Suprapubic skin (tissue), 4 donors: ENCODE data around the gene LAMTOR2. TPM values are rescaled to one million over a fixed set of nuclear protein-coding genes. Genes with fewer than 3 reads are reported as not detected.

ENCODE experiments used
- DNase-seq, 2 donors: peaks; one replicate each; pipeline ENCODE4 v3.0.0-alpha.2; 2019; ENCODE audit warnings: low spot score in 2 of 2
- H3K27ac ChIP-seq: fragments of 200-600 bp; sonication (generic); one replicate; pipeline ENCODE4 v1.5.1; 2019
- H3K27me3 ChIP-seq: fragments of 200-600 bp; sonication (generic); one replicate; pipeline ENCODE4 v1.5.1; 2019
- H3K36me3 ChIP-seq: fragments of 200-600 bp; sonication (generic); one replicate; pipeline ENCODE4 v1.5.1; 2019
- H3K4me1 ChIP-seq: fragments of 200-600 bp; sonication (generic); one replicate; pipeline ENCODE4 v1.5.1; 2019
- H3K4me3 ChIP-seq: fragments of 200-600 bp; sonication (generic); one replicate; pipeline ENCODE4 v1.5.1; 2019; ENCODE audit warnings: mild to moderate bottlenecking
- H3K9me3 ChIP-seq: fragments of 200-600 bp; sonication (generic); one replicate; pipeline ENCODE4 v1.5.1; 2019
- CTCF ChIP-seq, 2 donors: fragments of 200-600 bp in 1 of 2; fragments of 450-650 bp in 1 of 2; sonication (generic) in 1 of 2; IDR thresholded peaks; one replicate each; pipeline ENCODE4 v1.5.1; 2016 to 2019; ENCODE audit warnings: antibody characterized with exemption in 2 of 2, mild to moderate bottlenecking in 1 of 2, moderate library complexity in 1 of 2
- EP300 ChIP-seq: sonication (generic); formaldehyde crosslinking; IDR thresholded peaks from one replicate; pipeline ENCODE4 v1.6.1; 2017; ENCODE audit warnings: antibody characterized with exemption
- POLR2A ChIP-seq, 2 donors: fragments of 450-650 bp; IDR thresholded peaks; one replicate each; pipeline ENCODE4 v1.6.1; 2017; ENCODE audit warnings: antibody characterized with exemption in 2 of 2, mild to moderate bottlenecking in 2 of 2, moderate library complexity in 2 of 2
- POLR2AphosphoS5 ChIP-seq, 3 donors: sonication (generic); formaldehyde crosslinking; IDR thresholded peaks; one replicate each; pipeline ENCODE4 v1.6.1; 2017; ENCODE audit warnings: antibody characterized with exemption in 3 of 3
- WGBS: methylation state at CpG from one replicate; pipeline ENCODE4 v1.1.5; 2018; 5-methylcytosine and 5-hydroxymethylcytosine counted together
- total RNA-seq, 4 donors: library from RNA; depleted of rRNA; stranded (reverse); fragments of >200 nt; gene quantifications; one replicate each; pipeline ENCODE4 v1.1.0, GENCODE V29; 2016

LAMTOR2 gene
- total RNA-seq, 4 donors from 2014 or later, result 27.3 to 66.6 (median 57.7) TPM

DNA sequence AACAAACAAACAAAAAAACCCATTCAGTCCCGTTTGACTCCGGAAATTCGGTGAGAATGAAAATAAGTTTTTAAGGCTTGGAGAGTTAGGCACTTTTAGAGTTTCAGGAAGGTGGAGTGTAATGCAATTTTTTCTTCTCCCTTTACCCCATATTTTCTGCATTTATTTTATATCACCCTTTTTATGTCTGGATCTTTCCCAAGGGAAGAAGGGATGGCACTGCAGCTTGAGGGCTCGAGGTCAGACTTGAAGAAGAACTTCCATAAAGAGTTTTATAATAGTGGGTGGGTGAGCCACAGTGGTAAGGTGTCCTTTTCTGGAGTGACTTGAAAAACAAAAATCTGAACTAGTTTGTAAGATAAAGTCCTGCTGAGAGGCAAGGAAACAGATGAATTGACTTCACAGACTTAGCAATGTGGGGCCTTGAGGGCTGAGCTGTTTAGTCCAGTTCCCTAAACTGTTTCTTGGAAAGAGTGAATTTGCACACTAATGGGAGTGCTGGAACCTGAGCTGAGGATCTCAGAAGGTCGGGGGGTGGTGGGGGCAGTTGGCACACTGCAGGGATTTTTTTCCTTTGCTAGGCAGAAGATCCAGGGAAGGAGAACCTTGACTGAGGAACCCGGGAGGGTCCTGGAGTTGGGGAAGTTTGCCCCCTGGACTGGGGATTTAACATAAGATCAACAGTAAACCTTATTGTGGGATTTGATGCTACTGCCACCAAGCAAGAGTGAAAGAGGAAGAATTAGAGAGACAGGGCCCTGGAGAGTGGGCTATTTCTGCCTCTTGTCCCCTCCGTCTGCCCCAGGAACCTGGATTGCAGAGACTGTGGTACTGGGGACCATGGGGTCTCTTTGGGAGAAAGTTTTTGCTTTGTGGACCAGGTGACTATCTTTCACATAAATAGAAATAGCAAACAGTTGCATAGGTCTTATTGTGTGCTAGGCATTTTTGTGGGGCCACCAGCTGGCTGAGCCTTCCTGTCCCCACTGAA, 29.5 kb downstream of the LAMTOR2 start:
- no peak overlapping the region for H3K27ac ChIP-seq
- no peaks in the 10 kb centered on the region for H3K9me3 ChIP-seq
- WGBS, result 67% methylated on average over 7 of the region's 7 CpGs
- no peaks in the 10 kb centered on the region for H3K36me3 ChIP-seq
- no peak for TF ChIP-seq POLR2AphosphoS5 (IDR thresholded peaks at IDR 0.05)
- TF ChIP-seq POLR2A (IDR thresholded peaks at IDR 0.05), result no peak
- TF ChIP-seq CTCF (IDR thresholded peaks at IDR 0.05), result no peak
- TF ChIP-seq EP300, result no peak
- no peaks in the 10 kb centered on the region for H3K27me3 ChIP-seq
- peaks cover 26% of the 10 kb centered on the region for H3K4me1 ChIP-seq
- DNase-seq, result no peak
- no peak overlapping the region for H3K4me3 ChIP-seq

DNA sequence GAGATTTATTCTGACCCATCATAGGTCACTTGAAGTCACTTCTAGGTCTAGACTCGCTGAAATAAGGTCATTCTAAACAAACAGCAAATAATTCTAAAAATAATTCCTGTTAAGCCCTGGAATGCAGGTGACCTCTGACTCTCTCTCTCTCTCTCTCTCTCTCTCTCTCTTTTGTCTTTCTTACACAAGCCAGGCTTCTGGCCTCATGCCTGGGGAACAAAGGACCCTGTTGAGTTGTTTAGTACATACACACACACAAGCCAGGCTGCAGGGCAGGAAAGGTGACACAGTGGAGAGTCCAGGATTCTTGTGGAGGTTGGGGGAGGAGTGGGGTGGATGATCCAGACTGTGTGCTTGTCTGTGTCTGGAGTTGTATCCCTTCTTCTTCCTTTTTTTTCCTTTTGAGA, 31.7 kb downstream of the LAMTOR2 start:
- H3K9me3 ChIP-seq, result no peaks in the 10 kb centered on the region
- no peaks in the 10 kb centered on the region for H3K27me3 ChIP-seq
- no peak for DNase-seq
- WGBS, result 65% methylated on average over 1 of the region's 1 CpG
- H3K4me1 ChIP-seq, result peaks cover 30% of the 10 kb centered on the region
- no peak overlapping the region for H3K4me3 ChIP-seq
- no peak overlapping the region for H3K27ac ChIP-seq
- no peaks in the 10 kb centered on the region for H3K36me3 ChIP-seq
- TF ChIP-seq POLR2A (IDR thresholded peaks at IDR 0.05) (no peak), POLR2AphosphoS5 (IDR thresholded peaks at IDR 0.05) (no peak), CTCF (IDR thresholded peaks at IDR 0.05) (no peak), EP300 (no peak)

DNA sequence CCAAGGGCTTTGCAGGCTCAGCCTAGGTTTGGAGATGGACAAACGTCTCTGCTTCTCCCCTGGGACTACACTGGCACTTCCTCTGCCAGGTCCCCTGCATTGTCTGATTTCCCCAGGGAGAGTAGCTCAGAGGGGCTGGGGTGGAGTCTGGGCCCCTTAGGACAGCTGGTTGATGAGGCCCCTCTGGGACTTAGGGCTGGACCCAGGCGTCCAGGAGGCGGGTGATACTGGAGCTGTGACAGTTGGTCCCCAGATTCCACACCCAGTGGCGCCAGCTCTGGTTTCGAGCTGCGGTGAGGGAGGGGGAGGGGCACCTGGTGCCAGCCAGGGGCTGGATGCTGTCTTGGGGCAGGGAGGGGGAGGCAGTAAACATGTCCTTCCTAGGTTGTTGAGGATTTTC, 35.1 kb downstream of the LAMTOR2 start:
- TF ChIP-seq POLR2AphosphoS5 (IDR thresholded peaks at IDR 0.05), result no peak
- no peak for TF ChIP-seq POLR2A (IDR thresholded peaks at IDR 0.05)
- TF ChIP-seq EP300, result no peak
- TF ChIP-seq CTCF (IDR thresholded peaks at IDR 0.05), result no peak
- no peaks in the 10 kb centered on the region for H3K27me3 ChIP-seq

DNA sequence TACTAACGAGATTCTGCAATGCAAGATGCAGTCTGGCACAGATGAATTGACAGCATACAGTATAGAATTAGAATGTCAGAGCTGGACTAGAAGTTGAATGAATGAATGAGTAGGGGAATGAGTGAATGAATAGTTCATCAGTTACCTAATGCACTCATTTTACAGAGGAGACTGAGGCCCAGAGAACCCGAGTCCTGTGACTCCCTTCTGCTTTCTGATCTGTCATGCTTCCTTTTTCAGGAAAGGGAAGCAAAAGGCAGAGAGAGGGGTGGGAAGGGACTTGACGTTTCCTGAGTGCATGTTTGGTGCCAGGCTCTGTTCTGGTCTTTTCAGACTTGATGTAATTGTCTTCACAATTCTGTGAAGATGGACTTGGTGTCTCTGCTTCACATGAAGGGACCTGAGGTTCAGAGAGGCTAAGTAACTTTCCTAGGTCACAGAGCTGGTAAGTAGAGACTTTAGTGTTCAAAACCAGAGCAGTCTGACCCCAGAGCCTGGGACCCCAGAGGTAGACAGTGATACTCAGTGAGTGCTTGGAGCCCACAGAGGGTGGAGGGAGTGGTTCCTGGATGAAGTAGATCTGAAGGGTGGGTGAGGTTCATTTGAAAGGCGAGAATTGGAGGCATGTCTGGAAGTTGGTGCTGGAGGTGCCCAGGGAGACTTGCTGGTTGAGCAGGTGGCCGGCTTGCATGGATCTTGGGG, 35.7 kb downstream of the LAMTOR2 start:
- no peaks in the 10 kb centered on the region for H3K36me3 ChIP-seq
- WGBS, result 42% methylated on average over 5 of the region's 5 CpGs

More for the DNA sequence above, 35.1 kb downstream of the LAMTOR2 start:
- Histone ChIP-seq H3K9me3 (no peaks in the 10 kb centered on the region), H3K36me3 (no peaks in the 10 kb centered on the region), H3K4me1 (peaks cover 9% of the 10 kb centered on the region), H3K4me3 (no peak overlapping the region), H3K27ac (no peak overlapping the region)
- 62% methylated on average over 6 of the region's 6 CpGs for WGBS
- no peak for DNase-seq

More for the DNA sequence above, 35.7 kb downstream of the LAMTOR2 start:
- H3K27ac ChIP-seq, result no peak overlapping the region
- H3K27me3 ChIP-seq, result no peaks in the 10 kb centered on the region
- no peaks in the 10 kb centered on the region for H3K9me3 ChIP-seq
- DNase-seq, result no peak
- no peak overlapping the region for H3K4me3 ChIP-seq
- peaks cover 9% of the 10 kb centered on the region for H3K4me1 ChIP-seq
- no peak for TF ChIP-seq POLR2AphosphoS5 (IDR thresholded peaks at IDR 0.05)
- no peak for TF ChIP-seq POLR2A (IDR thresholded peaks at IDR 0.05)
- TF ChIP-seq EP300, result no peak
- TF ChIP-seq CTCF (IDR thresholded peaks at IDR 0.05), result no peak
